SH-SY5Y (cell line): ENCODE results near the gene SPOCK3.

Experiments used
- GATA2 ChIP-seq: IDR thresholded peaks from 2 replicates; pipeline ENCODE4 v1.6.1; 2011; ENCODE audit warnings: mild to moderate bottlenecking, low read depth, low read length
- GATA3 ChIP-seq: IDR thresholded peaks from 2 replicates; pipeline ENCODE4 v1.6.1; 2011; ENCODE audit warnings: low read depth, mild to moderate bottlenecking, low read length, moderate library complexity

DNA sequence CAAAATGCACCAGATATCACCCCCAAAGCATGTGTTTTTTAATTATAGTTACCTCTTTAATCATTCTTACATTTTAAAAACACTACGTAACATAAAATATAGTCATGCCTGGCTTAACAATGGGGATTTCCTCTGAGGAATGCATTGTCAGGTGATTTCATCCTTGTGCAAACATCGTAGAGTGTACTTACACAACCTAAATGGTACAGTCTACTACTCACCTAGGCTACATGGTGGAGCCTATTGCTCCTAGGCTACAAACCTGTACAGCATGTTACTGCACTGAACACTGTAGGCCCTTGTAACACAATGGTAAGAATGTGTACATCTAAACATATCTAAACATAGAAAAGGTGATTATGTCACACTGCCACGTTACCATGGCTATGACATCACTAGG, 208.6 kb downstream of the SPOCK3 start:
- no peak for TF ChIP-seq GATA2
- no peak for TF ChIP-seq GATA3
